GM19035 (cell line): Measurements from ENCODE around the gene SERPING1.
A peak's percentile ranks its signal among the peaks of the same experiment; 100 is the strongest.

Experiments used
- ATAC-seq: cut with Tn5 transposase; IDR thresholded peaks from one replicate; pipeline ENCODE4 v1.9.1; 2021; ENCODE audit not compliant: unreplicated experiment

SERPING1 gene

GRCh38 chr11:57597461-57597915, at the start of gene SERPING1:
TSS of gene SERPING1 (plus strand) at chr11:57597685. CDS start at chr11:57598271, 586 bp downstream.
- ATAC-seq: no peak

DNA sequence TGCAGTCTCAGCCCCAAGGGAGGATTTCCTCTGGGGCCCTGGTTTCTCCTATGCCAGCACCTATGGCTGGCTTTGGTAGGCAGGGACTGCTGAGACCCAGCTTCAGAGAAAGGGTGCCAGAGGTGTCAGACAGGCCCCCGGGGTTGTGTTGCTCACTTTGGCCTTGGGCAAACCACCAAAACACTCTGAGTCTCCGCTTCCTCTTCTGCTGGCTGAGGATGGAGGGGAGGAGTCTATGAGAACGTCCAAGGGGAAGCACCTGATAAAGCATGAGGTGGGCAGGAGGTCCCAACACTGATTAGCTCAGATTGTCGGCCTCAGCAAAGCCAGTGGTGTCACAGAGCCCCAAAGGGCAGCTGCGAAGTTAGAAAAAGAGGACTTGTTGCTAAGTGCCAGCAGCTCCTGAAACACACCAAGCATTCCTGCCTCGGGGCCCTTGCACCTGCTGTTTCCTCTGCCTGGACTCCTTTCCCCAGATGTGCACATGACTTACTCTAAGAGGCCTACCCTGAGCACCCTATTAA, 49.6 kb upstream of the SERPING1 start:
- ATAC-seq: peak; percentile 85

DNA sequence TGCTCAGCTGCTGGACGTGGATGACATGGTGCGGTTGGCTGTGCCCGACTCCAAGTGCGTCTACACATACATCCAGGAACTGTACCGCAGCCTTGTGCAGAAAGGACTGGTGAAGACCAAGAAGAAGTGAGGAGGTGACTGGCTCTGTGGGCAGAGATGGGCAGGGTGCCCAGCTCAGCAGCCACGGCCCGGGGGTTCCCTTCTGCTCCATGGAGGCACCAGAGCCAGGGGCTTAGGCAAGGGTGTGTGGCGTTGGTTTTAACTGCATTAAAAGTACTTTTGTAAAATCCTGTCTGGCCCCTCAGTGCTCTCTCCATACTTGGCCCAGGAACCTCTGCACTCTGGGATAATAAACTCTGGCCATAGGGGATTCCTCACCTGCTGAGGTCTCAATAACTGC, 47.5 kb upstream of the SERPING1 start:
- no peak for ATAC-seq

GRCh38 chr11:57551941-57552340, 45.5 kb upstream of the SERPING1 start:
- ATAC-seq: no peak

- no peak for ATAC-seq
Measured at GRCh38 chr11:57552479-57552878, 45.0 kb upstream of the SERPING1 start.

- no peak for ATAC-seq
Measured at GRCh38 chr11:57555393-57555792, 42.1 kb upstream of the SERPING1 start.

DNA sequence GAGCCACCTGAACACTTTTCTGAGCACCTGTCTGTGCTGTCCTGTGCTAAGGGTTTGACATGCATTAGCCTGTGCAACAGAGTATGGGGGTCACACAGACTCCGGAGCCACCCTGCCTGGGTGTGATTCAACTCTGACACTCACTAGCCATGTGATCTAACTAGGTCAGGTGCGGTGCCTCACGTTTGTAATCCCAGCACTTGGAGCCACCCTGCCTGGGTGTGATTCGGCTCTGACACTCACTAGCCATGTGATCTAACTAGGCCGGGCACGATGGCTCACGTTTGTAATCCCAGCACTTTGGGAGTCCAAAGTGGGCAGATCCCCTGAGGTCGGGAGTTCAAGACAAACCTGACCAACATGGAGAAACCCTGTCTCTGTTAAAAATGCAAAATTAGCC, 41.4 kb upstream of the SERPING1 start:
- ATAC-seq: no peak

GRCh38 chr11:57560146-57560545, 37.3 kb upstream of the SERPING1 start:
- ATAC-seq: no peak

- ATAC-seq: no peak
Measured at GRCh38 chr11:57562596-57562995, 34.9 kb upstream of the SERPING1 start.

DNA sequence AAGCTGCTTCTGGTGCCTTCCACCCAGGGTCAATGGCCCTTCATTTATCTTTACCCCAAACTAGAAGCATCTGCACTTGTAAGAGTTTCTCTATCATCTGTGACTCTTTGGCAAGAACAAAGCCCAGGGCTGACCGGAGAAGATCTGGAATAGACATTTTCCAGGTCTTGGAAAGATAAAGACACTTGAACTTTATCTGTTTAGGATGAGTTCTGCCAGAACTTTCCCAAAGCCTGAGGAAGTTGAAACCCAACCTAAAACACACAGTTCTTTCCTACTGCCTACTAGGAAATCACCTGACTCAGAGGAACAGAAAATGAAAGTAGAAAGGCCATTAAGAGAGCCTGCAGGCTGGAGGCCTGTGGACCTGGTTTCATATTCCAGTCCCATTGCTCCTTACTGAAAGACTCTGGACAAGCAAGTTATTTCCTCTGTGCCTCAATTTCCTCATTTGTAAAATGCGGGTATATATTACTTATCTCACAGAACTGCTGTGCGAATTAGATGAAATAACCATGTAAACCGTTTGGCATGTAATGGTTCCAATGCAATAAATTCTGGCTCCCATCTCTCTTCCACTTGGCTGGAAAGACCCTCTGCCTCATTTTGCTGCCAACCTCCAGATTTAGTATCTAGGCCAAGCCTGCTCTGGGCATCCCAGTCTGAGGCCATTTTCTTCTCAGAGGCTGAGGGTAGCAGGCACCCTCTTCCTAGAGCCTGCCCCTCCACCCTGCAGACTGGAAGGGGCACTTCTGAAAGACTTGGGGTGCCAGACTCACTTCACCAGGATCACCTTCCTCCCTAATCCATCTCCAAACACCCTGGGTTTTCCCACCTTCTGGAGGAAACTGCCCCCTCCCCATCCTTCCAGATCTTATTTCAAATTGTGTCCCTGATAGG, 31.2 kb upstream of the SERPING1 start:
- peak; percentile 64 for ATAC-seq

- ATAC-seq: peak; percentile 4
Measured at GRCh38 chr11:57566905-57567514, 30.5 kb upstream of the SERPING1 start.

GRCh38 chr11:57567515-57568329, 29.8 kb upstream of the SERPING1 start, which contains the start of gene UBE2L6:
TSS of gene UBE2L6 (minus strand) at chr11:57567672. CDS start at chr11:57567611, 61 bp downstream.
- ATAC-seq: peak; percentile 72

DNA sequence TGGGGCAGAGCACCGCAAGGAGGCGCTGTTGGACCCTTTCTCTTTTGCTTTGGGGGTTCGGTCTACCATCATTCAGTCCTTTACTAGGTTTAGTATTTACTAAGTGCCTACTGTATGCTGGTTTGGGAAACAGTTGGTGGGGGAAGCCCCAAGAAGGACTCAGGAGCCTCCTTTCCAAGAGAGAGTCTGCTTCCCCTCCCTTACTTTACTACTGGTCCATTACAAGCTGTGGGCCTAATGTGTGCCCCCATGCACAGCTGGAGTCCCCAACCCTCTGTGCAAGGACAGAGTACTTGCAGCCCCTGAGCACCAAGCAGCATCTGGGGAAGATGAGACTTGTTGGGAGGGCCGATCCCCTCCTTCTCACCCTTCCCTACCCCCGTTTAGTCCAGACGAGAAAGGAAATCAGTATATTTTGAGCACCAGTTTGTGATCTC, 29.1 kb upstream of the SERPING1 start:
- peak; percentile 13 for ATAC-seq

DNA sequence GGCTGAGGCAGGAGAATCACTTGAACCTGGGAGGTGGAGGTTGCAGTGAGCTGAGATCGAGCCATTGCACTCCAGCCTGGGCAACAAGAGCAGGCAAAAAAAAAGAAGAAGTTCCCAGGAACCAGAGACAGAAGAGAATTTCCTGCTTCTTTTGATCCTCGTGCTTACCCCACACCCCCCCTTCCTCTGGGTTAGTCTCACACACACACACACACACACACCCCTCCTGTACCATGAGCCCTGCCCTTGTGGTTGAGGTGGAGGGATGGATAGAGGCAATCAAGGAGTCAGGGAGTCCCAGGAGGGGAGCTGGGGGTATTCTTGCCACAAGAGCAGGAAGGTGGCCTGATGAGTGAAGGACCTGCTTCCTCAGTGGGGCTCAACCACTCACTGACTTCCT, 25.9 kb upstream of the SERPING1 start:
- ATAC-seq: no peak

GRCh38 chr11:57574061-57574460, 23.4 kb upstream of the SERPING1 start:
- ATAC-seq: no peak

- ATAC-seq: no peak
Measured at GRCh38 chr11:57584341-57584740, 13.1 kb upstream of the SERPING1 start.

DNA sequence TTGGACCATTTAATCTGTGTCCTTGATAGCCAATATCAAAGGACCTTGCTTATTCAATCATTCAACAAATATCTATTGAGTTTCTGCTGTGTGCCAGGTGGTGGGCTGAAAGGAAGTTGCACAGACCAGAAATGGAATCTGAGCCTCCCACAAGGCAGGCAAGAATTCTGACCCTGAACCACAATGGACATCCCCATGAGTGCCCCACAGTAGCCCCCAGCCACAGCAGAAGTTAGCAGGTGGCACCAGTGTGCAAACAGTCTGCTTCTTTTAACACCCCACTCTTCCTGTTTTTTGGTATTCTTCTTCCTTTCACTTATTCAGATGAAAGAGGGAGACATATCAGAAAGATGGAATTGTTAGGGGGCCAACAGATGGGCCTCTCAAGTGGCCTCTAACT, 12.2 kb upstream of the SERPING1 start:
- ATAC-seq: no peak

DNA sequence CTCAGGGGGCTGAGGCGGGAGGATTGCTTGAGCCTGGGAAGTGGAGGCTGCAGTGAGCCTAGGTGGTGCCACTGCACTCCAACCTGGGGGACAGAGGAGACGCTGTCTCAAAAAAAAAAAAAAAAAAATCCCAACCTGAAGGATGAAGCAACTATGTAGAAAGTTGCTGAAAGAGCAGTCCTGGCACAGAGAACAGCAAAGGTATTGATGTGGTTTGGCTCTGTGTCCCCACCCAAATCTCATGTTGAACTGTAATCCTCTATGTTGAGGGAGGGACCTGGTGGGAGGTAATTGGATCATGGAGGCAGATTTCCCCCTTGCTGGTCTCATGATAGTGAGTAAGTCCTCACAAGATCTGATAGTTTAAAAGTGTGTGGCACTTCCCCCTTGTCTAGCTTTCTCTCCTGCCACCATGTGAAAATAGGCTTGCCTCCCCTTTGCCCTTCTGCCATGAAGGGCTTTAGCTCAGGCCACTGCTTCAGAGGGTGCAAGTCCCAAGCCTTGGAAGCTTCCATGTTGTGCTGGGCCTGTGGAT, 10.7 kb upstream of the SERPING1 start:
- no peak for ATAC-seq

GRCh38 chr11:57588046-57588710, 9.3 kb upstream of the SERPING1 start:
- no peak for ATAC-seq

GRCh38 chr11:57596266-57596885, 1.1 kb upstream of the SERPING1 start:
- ATAC-seq: no peak
